ENCODE measurements around the gene TTBK2. TPM values are rescaled to one million over a fixed set of nuclear protein-coding genes. Genes with fewer than 3 reads are reported as not detected.

Gene TTBK2
- total RNA-seq, 1 donor from 2014 or later = 16.1 TPM

DNA sequence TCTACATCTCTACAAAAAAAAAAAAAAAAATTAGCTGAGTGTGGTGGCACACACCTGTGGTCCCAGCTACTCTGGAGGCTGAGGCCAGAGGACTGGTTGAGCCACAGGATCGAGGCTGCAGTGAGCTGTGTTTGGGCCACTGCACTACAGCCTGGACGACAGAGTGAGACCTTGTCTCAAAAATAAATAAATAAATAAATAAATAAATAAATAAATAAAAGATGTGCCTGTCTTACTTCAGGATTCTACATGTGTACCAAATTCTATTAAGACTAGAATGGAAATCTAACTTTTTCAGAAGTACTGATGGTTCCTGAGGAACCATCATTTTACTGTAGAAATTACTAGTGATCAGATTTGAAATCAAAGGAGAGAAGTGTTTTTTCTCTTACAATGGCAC is 51.9 kb downstream of the TTBK2 start:
- H3K27me3 Mint-ChIP-seq = no peaks in the 10 kb centered on the region
- no peaks in the 10 kb centered on the region for H3K4me1 Mint-ChIP-seq (ENCODE audit: unreplicated experiment)
- TF ChIP-seq CTCF (conservative IDR thresholded peaks at IDR 0.05) = no peak
- DNase-seq (ENCODE audit: extremely low spot score, unreplicated experiment) = no peak
- H3K9me3 Mint-ChIP-seq = no peaks in the 10 kb centered on the region
- peaks cover 15% of the 10 kb centered on the region for H3K36me3 Mint-ChIP-seq
- no peak overlapping the region for H3K4me3 Mint-ChIP-seq
- no peak overlapping the region for H3K27ac Mint-ChIP-seq

- DNase-seq (ENCODE audit: extremely low spot score, unreplicated experiment) = no peak
- Mint-ChIP-seq H3K4me3 (no peak overlapping the region), H3K4me1 (ENCODE audit: unreplicated experiment) (peaks cover under 1% of the 10 kb centered on the region), H3K27ac (no peak overlapping the region), H3K36me3 (peaks cover 32% of the 10 kb centered on the region), H3K9me3 (no peaks in the 10 kb centered on the region), H3K27me3 (no peaks in the 10 kb centered on the region)
- no peak for TF ChIP-seq CTCF (conservative IDR thresholded peaks at IDR 0.05)
Measured at GRCh38 chr15:42863572-42864239, 56.9 kb downstream of the TTBK2 start.

DNA sequence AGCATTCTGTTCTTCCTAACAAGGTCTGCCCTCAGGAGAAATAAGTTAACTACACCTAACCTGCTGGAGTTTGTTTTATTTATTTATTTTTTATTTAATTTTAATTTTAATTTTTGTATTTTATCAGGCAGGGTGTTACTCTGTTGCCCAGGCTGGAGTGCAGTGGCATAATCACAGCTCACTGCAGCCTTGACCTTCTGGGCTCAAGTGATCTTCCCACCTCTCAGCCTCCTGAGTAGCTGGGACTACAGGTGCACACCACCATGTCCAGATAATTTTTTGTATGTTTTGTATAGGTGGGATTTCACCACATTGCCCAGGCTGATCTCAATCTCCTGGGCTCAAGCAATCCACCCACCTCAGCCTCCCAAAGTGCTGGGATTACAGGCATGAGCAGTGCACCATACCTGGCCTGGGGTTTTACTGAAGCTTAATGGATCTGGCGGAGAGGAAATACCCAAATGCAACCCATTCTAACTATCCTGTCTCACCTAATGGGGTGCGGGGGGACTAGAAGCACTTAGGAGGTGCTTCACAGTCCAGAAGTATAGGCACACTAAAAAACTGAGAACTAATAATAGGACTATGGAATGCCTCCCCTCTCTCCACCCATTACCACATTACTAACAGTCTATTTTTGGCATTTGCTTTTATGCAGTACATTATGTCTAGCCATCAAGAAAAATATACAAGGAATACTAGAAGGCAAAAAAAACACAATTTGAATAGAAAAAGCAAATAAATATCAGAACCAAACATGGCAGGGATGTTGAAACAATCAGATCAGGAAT is 61.4 kb downstream of the TTBK2 start:
- Mint-ChIP-seq H3K4me3 (no peak overlapping the region), H3K36me3 (peaks cover 31% of the 10 kb centered on the region), H3K9me3 (peaks cover 5% of the 10 kb centered on the region), H3K4me1 (ENCODE audit: unreplicated experiment) (peaks cover 5% of the 10 kb centered on the region), H3K27me3 (no peaks in the 10 kb centered on the region), H3K27ac (peak overlapping the region; percentile 82)
- DNase-seq (ENCODE audit: extremely low spot score, unreplicated experiment) = no peak
- no peak for TF ChIP-seq CTCF (conservative IDR thresholded peaks at IDR 0.05)

GRCh38 chr15:42858540-42858939 is 62.0 kb downstream of the TTBK2 start:
- no peaks in the 10 kb centered on the region for H3K27me3 Mint-ChIP-seq
- peak overlapping the region; percentile 1 for H3K4me3 Mint-ChIP-seq
- H3K9me3 Mint-ChIP-seq = peaks cover 5% of the 10 kb centered on the region
- peaks cover 5% of the 10 kb centered on the region for H3K4me1 Mint-ChIP-seq (ENCODE audit: unreplicated experiment)
- no peak for DNase-seq (ENCODE audit: extremely low spot score, unreplicated experiment)
- H3K27ac Mint-ChIP-seq = peak overlapping the region; percentile 82
- TF ChIP-seq CTCF (conservative IDR thresholded peaks at IDR 0.05) = no peak
- peaks cover 27% of the 10 kb centered on the region for H3K36me3 Mint-ChIP-seq

DNA sequence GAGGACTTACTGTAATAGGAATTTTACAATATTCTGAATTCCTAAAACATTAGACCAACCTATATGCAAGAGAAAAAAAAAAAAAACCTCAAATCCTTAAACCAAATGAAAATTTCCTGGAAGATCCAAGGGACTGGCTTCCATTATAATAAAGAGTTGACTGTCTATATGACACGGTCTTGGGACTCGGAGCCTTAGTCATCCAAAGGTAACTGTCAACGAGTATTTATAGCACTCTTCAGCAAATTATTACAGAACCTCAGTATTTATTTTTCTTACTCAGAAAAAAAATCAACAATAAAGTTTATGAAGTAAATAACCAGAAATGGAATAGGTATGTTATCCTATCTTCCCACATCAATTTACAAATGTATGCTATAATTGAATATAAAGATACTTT is 66.0 kb downstream of the TTBK2 start:
- Mint-ChIP-seq H3K27me3 (no peaks in the 10 kb centered on the region), H3K9me3 (peaks cover 5% of the 10 kb centered on the region), H3K4me3 (no peak overlapping the region), H3K4me1 (ENCODE audit: unreplicated experiment) (peaks cover 5% of the 10 kb centered on the region), H3K36me3 (peaks cover 6% of the 10 kb centered on the region), H3K27ac (no peak overlapping the region)
- no peak for TF ChIP-seq CTCF (conservative IDR thresholded peaks at IDR 0.05)
- no peak for DNase-seq (ENCODE audit: extremely low spot score, unreplicated experiment)
